Measurements from ENCODE around the gene TMEM236. TPM values are rescaled to one million over a fixed set of nuclear protein-coding genes. Genes with fewer than 3 reads are reported as not detected.

The TMEM236 gene
- polyA plus RNA-seq, 2 of the 4 experiments (the other 2 are of a cell fraction) = 0.06 to 0.09 TPM

DNA sequence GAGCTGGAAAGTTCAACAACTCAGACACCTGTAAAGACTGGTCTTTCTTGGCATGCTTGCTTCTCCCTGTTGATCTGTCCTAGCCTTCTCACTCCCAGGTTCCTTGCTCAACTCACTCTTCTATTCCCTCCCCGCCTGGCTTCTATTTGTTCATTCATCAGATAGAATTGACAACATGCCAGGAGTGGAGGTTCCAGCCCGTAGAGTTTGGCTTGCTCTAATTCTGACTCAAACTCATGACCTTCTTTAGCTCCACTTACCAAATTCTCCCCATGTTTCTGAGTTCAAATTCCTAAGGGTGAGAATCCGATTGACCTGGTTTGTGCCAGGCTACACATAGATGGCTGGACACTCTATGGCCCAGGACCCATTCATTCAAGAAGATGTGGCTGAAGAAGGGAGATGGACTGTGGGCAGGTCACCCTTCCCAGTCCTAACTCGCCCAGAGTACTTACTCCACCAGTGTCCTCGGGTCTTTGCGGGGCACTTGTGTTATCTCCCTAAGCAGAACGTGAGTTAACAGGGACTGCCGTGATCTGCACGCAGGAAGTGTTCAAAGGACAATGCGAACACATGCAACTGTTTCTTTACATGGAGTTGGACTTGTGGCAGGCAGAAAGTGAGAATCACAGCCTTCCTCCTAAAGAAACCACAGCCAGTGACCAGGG, 4.0 kb upstream of the TMEM236 start:
- FAIRE-seq (no peak), ATAC-seq (peak; percentile 33 to 49; a peak in 3 of 6 replicates), DNase-seq (ENCODE audit: low read depth in 1 of 2, low spot score in 1 of 2) (peak in 1 of 2 experiments; percentile 10)
- no peak overlapping the region for H3K4me2 ChIP-seq
- H3K4me3 ChIP-seq = no peak overlapping the region
- WGBS (ENCODE audit: missing lambda C conversion rate) = 77% methylated on average over 10 of the region's 10 CpGs
- TF ChIP-seq NFE2L2 (conservative IDR thresholded peaks at IDR 0.05; ENCODE audit: low read length) (no peak), BHLHE40 (IDR thresholded peaks at IDR 0.05; ENCODE audit: low read depth, low read length) (no peak)
- CTCF ChIA-PET = interaction anchor here (4.8 kb wide), 1 partner anchor 10 kb away, joined by 18 read pairs; no protein-coding TSS in a partner anchor
- peaks cover 6% of the 10 kb centered on the region; the same call in 1 of the 3 replicates for H3K4me1 ChIP-seq
- POLR2A ChIA-PET = no interaction called here
- H3K27ac ChIP-seq = peak overlapping the region in 1 of 2 experiments; percentile 56; a peak in 1 of 6 replicates
- H3K9me3 ChIP-seq = no peaks in the 10 kb centered on the region

DNA sequence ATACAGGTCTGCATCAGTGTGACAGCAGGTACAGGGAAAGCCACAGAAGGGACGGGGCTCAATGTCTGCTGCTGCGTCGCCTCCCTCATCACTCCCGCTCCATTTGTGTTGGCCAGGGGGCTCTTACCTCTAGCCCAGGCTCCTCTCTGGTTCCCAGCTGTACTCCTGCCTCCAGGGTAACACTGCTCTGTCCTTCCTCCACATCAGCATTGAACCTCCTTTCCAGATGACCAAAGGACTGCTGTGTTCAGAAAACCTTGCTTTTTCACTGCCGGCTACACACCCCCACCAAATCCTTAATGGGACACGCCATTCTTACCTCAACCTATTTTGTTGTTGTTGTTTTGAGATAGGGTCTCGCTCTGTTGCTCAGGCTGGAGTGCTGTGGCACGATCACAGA, 2.1 kb upstream of the TMEM236 start:
- H3K4me1 ChIP-seq = peaks cover 6% of the 10 kb centered on the region; the same call in 1 of the 3 replicates
- CTCF ChIA-PET = interaction anchor here (4.8 kb wide), 1 partner anchor 12 kb away, joined by 18 read pairs; no protein-coding TSS in a partner anchor
- 0 out of 6 replicates have a peak overlapping the region, but pooled peaks of 1 of the 2 experiments have one; percentile 3 for H3K27ac ChIP-seq
- FAIRE-seq (no peak), DNase-seq (ENCODE audit: low read depth in 1 of 2, low spot score in 1 of 2) (no peak), ATAC-seq (no peak)
- POLR2A ChIA-PET = no interaction called here
- H3K4me2 ChIP-seq = no peak overlapping the region
- WGBS (ENCODE audit: missing lambda C conversion rate) = 87% methylated on average over 8 of the region's 8 CpGs
- TF ChIP-seq CHD2 (IDR thresholded peaks at IDR 0.05; ENCODE audit: low read length, partially characterized antibody) (no peak), FOSL2 (IDR thresholded peaks at IDR 0.05) (no peak), FOSL2 (CRISPR knock-in tag; IDR thresholded peaks at IDR 0.05) (no peak), MAFK (IDR thresholded peaks at IDR 0.05; ENCODE audit: partially characterized antibody) (no peak), ZNF302 (CRISPR knock-in tag; IDR thresholded peaks at IDR 0.05) (no peak), MYC (IDR thresholded peaks at IDR 0.05; ENCODE audit: borderline replicate concordance, low read length) (no peak), ZSCAN20 (CRISPR knock-in tag; IDR thresholded peaks at IDR 0.05) (no peak), FOXS1 (CRISPR knock-in tag; IDR thresholded peaks at IDR 0.05) (no peak), NR3C1 (IDR thresholded peaks at IDR 0.05) (no peak), ESRRA (IDR thresholded peaks at IDR 0.05; ENCODE audit: borderline replicate concordance, low read length) (no peak), RNF2 (IDR thresholded peaks at IDR 0.05; ENCODE audit: borderline replicate concordance, low read depth) (no peak), NPAS2 (CRISPR knock-in tag; IDR thresholded peaks at IDR 0.05; ENCODE audit: borderline replicate concordance) (no peak), EHMT2 (IDR thresholded peaks at IDR 0.05; ENCODE audit: low read depth) (no peak), CBX2 (IDR thresholded peaks at IDR 0.05; ENCODE audit: borderline replicate concordance, low read depth) (no peak)
- TF ChIP-seq, protein P1, sequence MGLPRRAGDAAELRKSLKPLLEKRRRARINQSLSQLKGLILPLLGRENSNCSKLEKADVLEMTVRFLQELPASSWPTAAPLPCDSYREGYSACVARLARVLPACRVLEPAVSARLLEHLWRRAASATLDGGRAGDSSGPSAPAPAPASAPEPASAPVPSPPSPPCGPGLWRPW (IDR thresholded peaks at IDR 0.05) = no peak
- TF ChIP-seq, protein P2, sequence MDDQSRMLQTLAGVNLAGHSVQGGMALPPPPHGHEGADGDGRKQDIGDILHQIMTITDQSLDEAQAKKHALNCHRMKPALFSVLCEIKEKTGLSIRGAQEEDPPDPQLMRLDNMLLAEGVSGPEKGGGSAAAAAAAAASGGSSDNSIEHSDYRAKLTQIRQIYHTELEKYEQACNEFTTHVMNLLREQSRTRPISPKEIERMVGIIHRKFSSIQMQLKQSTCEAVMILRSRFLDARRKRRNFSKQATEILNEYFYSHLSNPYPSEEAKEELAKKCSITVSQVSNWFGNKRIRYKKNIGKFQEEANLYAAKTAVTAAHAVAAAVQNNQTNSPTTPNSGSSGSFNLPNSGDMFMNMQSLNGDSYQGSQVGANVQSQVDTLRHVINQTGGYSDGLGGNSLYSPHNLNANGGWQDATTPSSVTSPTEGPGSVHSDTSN (IDR thresholded peaks at IDR 0.05) = no peak
- no peak overlapping the region for H3K4me3 ChIP-seq
- H3K9me3 ChIP-seq = no peaks in the 10 kb centered on the region

DNA sequence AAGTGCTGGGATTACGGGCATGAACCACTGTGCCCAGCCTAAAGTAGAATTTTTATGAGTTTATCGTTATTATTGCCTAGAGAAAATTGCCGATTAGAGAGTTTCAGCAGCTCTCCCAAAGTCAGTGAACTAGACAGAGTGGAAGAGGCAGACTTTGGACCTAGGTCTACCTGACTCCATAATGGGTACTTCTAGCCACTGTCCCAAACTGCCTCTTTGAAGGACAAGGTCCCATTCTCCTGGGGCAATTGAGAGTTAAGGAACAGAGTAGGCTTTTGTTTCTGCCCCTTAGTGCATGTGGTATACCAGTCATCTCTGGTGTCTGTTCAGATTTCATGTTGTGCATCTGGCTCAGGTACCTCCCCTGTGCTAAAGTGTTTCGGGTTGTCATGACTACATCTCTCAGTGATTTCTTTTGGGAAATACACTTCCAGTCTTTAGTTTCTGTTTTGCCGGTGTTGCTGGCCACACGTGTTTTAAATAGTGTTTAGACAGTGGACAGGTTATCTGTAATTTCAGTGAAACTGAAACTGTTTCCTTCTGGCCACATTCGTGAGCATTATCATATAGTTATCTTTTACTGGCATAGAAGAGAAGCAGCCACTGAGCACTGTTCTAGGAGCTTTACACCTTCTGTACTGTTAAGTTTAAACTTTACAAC, 4.7 kb downstream of the TMEM236 start:
- no peak for FAIRE-seq
- no peak overlapping the region for H3K4me3 ChIP-seq
- H3K4me2 ChIP-seq = peak overlapping the region; percentile 42
- 61% methylated on average over 7 of the region's 7 CpGs for WGBS (ENCODE audit: missing lambda C conversion rate)
- peak; percentile 7 to 21 for DNase-seq (ENCODE audit: low read depth in 1 of 2, low spot score in 1 of 2)
- CTCF ChIA-PET = interaction anchor here (0.6 to 3.0 kb wide), 5 partner anchors 11 to 631 kb away, joined by 3 to 11 read pairs (median 5); no protein-coding TSS in a partner anchor
- 0 out of 6 replicates have a peak overlapping the region, but pooled peaks of 1 of the 2 experiments have one; percentile 5 for H3K27ac ChIP-seq
- no peaks in the 10 kb centered on the region for H3K4me1 ChIP-seq
- ATAC-seq = peak; percentile 47 to 61; a peak in 3 of 6 replicates
- H3K9me3 ChIP-seq = no peaks in the 10 kb centered on the region
- TF ChIP-seq, protein P1 (IDR thresholded peaks at IDR 0.05) = no peak
- peak; percentile 7 for TF ChIP-seq MAFK (IDR thresholded peaks at IDR 0.05; ENCODE audit: partially characterized antibody)
- POLR2A ChIA-PET = interaction anchor here (1.0 kb wide), 1 partner anchor 79 kb away, joined by 5 read pairs; no protein-coding TSS in a partner anchor

All from A549 (cell line).